ENCODE measurements around the gene SURF6. TPM values are rescaled to one million over a fixed set of nuclear protein-coding genes. Genes with fewer than 3 reads are reported as not detected.
"Not testable (repeated sequence)": the region's sequence is repeated elsewhere in the genome, so short reads cannot be mapped to it uniquely, and the experiment has no call there.

SURF6 gene
- polyA plus RNA-seq, 12 donors: 14.3 to 32.6 (median 18.6) TPM; not detected in 1

DNA sequence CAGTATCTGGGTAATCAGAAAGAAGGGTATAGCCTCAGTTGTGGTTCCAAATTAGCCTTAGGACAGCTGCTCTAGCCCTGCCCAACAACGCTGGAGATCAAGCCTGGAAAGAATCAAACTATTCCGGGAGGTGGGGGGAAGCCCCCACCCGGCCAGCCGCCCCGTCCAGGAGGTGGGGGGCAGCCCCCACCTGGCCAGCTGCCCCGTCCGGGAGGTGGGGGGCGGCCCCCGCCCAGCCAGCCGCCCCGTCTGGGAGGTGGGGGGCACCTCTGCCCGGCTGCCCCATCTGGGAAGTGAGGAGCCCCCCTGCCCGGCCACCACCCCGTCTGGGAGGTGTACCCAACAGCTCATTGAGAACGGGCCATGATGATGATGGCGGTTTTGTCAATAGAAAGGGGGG, 36.0 kb downstream of the SURF6 start:
- not testable (repeated sequence) for DNase-seq

GRCh38 chr9:133294257-133294656, 41.7 kb downstream of the SURF6 start:
- no peak for DNase-seq

DNA sequence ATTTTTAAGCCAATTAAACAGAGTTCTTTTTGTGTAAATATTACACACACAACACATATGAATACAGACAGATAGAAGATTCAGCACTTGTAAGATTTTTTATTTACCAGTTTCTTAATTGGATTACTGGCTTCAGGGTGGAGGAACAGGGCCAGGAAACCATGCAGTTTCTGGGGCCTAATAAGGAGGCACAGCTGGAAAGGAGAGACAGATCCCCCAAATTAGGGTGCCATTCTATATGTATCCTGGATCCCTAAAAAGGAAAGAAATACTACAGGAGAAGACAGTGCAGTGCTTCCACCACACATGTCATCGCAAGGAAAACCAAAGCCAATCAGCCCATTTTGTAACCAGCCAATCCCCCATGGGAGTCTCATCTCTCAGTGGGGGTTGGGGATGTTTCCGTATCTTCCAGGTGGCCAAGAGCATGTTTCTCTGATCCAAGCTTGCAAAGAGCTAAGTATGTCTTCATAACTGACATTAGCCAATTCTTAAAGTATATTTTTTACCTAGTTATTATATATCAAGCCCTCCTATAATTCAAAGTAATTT, 45.2 kb downstream of the SURF6 start:
- no peak for DNase-seq

DNA sequence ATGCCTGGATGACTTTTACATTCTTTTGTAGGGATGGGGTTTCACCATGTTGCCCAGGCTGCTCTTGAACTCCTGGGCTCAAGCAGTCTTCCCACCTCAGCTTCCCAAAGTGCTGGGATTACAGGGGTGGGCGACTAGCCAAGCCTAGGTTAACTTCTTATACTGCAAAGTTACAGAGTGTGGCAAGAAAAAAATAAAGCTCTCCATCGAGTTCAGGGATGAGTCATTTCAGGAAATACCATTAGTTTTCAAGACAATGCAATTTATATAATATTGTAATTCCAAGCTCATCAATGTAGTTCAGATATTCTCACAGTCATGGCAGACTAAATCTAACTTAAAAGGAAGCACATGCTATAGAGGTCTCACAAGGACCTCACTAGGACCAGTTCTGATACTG, 49.5 kb downstream of the SURF6 start:
- DNase-seq: no peak

DNA sequence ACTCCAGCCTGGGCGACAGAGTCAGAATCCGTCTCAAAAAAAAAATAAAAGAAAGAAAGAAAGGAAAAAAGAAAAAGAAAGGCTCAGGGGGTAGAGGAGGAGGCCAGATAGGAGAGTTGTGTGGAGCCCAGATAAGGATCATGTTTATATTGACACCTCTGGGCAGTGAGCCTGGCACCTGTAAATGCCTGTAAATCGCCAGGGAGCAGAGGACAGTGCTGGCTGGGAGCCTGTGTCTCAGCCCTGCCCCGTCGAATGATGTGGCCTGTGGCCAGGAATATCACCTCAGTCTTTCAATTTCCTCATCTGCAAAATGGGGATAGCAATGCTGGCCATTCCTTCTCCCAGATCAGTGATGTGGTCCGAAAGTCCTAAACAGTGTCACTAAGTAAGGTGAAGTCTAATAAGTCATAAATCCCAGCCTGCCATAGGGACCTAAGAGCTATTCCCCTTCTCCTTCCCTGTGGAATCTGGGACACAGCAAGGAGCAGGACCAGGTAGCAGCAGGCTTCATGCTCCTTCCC, 50.7 kb downstream of the SURF6 start:
- DNase-seq: no peak

- no peak for DNase-seq
Measured at GRCh38 chr9:133284362-133284761, 51.6 kb downstream of the SURF6 start.

DNA sequence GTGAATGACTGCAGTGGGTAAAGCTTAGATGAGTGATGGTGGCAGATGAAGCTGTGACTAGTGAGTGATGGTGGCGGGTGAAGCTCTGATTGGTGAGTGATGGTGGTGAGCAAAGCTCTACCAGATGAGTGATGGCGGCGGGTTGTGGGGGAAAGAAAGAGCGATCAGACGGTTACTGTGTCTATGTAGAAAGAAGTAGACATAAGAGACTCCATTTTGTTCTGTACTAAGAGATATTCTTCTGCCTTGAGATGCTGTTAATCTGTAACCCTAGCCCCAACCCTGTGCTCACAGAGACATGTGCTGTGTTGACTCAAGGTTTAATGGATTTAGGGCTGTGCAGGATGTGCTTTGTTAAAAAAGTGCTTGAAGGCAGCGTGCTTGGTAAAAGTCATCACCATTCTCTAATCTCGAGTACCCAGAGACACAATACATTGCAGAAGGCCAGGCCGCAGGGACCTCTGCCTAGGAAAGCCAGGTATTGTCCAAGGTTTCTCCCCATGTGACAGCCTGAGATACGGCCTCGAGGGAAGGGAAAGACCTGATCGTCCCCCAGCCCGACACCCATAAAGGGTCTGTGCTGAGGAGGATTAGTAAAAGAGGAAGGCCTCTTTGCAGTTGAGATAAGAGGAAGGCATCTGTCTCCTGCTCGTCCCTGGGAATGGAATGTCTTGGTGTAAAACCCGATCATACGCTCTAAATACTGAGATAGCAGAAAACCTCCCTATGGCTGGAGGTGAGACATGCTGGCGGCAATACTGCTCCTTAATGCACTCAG, 52.5 kb downstream of the SURF6 start:
- not testable (repeated sequence) for DNase-seq

GRCh38 chr9:133282464-133283238, 53.3 kb downstream of the SURF6 start:
- no peak for DNase-seq

GRCh38 chr9:133280392-133280791, 55.6 kb downstream of the SURF6 start:
- no peak for DNase-seq

Other genes starting within 250 kb of the SURF6 start
- gene RALGDS, start 214.9 kb downstream of the SURF6 start, polyA plus RNA-seq (ENCODE audit: insufficient read length in 12 of 12): 10 to 100 TPM in 11 of 12 donors, not detected in 1; 41.7 to 77.0 (median 51.7) TPM
- 1 to 10 TPM in 10 of 12 donors, not detected in 2; 2.9 to 6.2 (median 3.5) TPM for gene GBGT1, start 172.3 kb downstream of the SURF6 start, polyA plus RNA-seq (ENCODE audit: insufficient read length in 12 of 12)
- under 1 TPM in 1 of 12 donors, not detected in 11; 0.17 TPM for gene OBP2B, start 126.9 kb downstream of the SURF6 start, polyA plus RNA-seq (ENCODE audit: insufficient read length in 12 of 12)
- gene ABO, start 61.0 kb downstream of the SURF6 start, polyA plus RNA-seq (ENCODE audit: insufficient read length in 12 of 12): 10 to 100 TPM in 1 of 12 donors, 1 to 10 TPM in 8, under 1 TPM in 2, not detected in 1; 0.57 to 28.3 (median 2.6) TPM
- gene MED22, start 11.9 kb upstream of the SURF6 start, polyA plus RNA-seq (ENCODE audit: insufficient read length in 12 of 12): 10 to 100 TPM in 11 of 12 donors, not detected in 1; 18.8 to 27.5 (median 21.7) TPM
- 1,000 to 10,000 TPM in 11 of 12 donors, not detected in 1; 2,000 to 2,688 (median 2,248) TPM for gene RPL7A, start 12.0 kb upstream of the SURF6 start, polyA plus RNA-seq (ENCODE audit: insufficient read length in 12 of 12)
- gene SURF1, start 20.3 kb upstream of the SURF6 start, polyA plus RNA-seq (ENCODE audit: insufficient read length in 12 of 12): 10 to 100 TPM in 11 of 12 donors, not detected in 1; 17.6 to 37.0 (median 29.9) TPM
- gene SURF2, start 20.4 kb upstream of the SURF6 start, polyA plus RNA-seq (ENCODE audit: insufficient read length in 12 of 12): 10 to 100 TPM in 7 of 12 donors, 1 to 10 TPM in 3, not detected in 2; 7.6 to 18.1 (median 11.1) TPM
- 100 to 1,000 TPM in 6 of 12 donors, 10 to 100 TPM in 5, not detected in 1; 87.0 to 138 (median 100) TPM for gene SURF4, start 39.9 kb upstream of the SURF6 start, polyA plus RNA-seq (ENCODE audit: insufficient read length in 12 of 12)
- gene STKLD1, start 40.2 kb upstream of the SURF6 start, polyA plus RNA-seq (ENCODE audit: insufficient read length in 12 of 12): 1 to 10 TPM in 8 of 12 donors, under 1 TPM in 2, not detected in 2; 0.82 to 3.0 (median 1.8) TPM
- gene REXO4, start 81.8 kb upstream of the SURF6 start, polyA plus RNA-seq (ENCODE audit: insufficient read length in 12 of 12): 10 to 100 TPM in 11 of 12 donors, not detected in 1; 26.6 to 54.5 (median 30.4) TPM
- gene ADAMTS13, start 86.2 kb upstream of the SURF6 start, polyA plus RNA-seq (ENCODE audit: insufficient read length in 12 of 12): 1 to 10 TPM in 11 of 12 donors, not detected in 1; 4.2 to 8.4 (median 5.5) TPM
- gene CACFD1, start 123.8 kb upstream of the SURF6 start, polyA plus RNA-seq (ENCODE audit: insufficient read length in 12 of 12): 10 to 100 TPM in 11 of 12 donors, not detected in 1; 10.4 to 22.4 (median 13.1) TPM
- gene SLC2A6, start 142.9 kb upstream of the SURF6 start, polyA plus RNA-seq (ENCODE audit: insufficient read length in 12 of 12): 1 to 10 TPM in 7 of 12 donors, under 1 TPM in 3, not detected in 2; 0.87 to 1.6 (median 1.1) TPM
- gene MYMK, start 188.8 kb upstream of the SURF6 start, polyA plus RNA-seq (ENCODE audit: insufficient read length in 12 of 12): 10 to 100 TPM in 11 of 12 donors, not detected in 1; 18.1 to 68.0 (median 49.3) TPM
- gene ADAMTSL2, start 198.5 kb upstream of the SURF6 start, polyA plus RNA-seq (ENCODE audit: insufficient read length in 12 of 12): 1 to 10 TPM in 10 of 12 donors, not detected in 2; 2.3 to 4.6 (median 2.6) TPM

Measured in muscle of arm (tissue), 12 donors.